T-helper 17 cell (primary cell): ENCODE measurements around the gene RNF167. TPM values are rescaled to one million over a fixed set of nuclear protein-coding genes. Genes with fewer than 3 reads are reported as not detected.

Source experiments
- ATAC-seq: fragments of 150-1000 bp; cut with Tn5 transposase; 2 replicates; pipeline ENCODE4 v1.10.0; 2021; ENCODE audit warnings: mild to moderate bottlenecking, moderate library complexity
- DNase-seq, 3 donors: peaks; one replicate each; pipeline versions ENCODE4 v3.0.0 to v3.0.0-alpha.2; 2020 to 2021
- H3K9me3 ChIP-seq: one replicate; pipeline ENCODE4 v1.7.0; 2013; ENCODE audit warnings: low read length, mild to moderate bottlenecking; ENCODE audit not compliant: control insufficient read depth, poor library complexity, severe bottlenecking
- H3K27ac Mint-ChIP-seq: one replicate; pipeline ENCODE4 v1.8.0; 2022; ENCODE audit warnings: mild to moderate bottlenecking, moderate library complexity, mixed read lengths
- H3K27me3 Mint-ChIP-seq: one replicate; pipeline ENCODE4 v1.8.0; 2022; ENCODE audit warnings: mixed read lengths
- H3K36me3 Mint-ChIP-seq: one replicate; pipeline ENCODE4 v1.8.0; 2022; ENCODE audit warnings: low read depth, mixed read lengths
- H3K4me1 Mint-ChIP-seq: one replicate; pipeline ENCODE4 v1.8.0; 2022; ENCODE audit warnings: mild to moderate bottlenecking, mixed read lengths
- H3K4me3 Mint-ChIP-seq: one replicate; pipeline ENCODE4 v1.8.0; 2022; ENCODE audit warnings: mild to moderate bottlenecking, moderate library complexity, mixed read lengths
- total RNA-seq, 4 donors: library from RNA in 2 of 4; stranded (reverse) in 2 of 4; gene quantifications; one replicate each; pipeline ENCODE4 v1.2.3 and lab custom pipeline; 2022 to 2026

Gene RNF167
- total RNA-seq (10 to 100 TPM; 95.5 to 99.0 TPM), total RNA-seq (lab: John Stamatoyannopoulos, UW) (53.1 to 72.4 reads per million in 2 donors)

DNA sequence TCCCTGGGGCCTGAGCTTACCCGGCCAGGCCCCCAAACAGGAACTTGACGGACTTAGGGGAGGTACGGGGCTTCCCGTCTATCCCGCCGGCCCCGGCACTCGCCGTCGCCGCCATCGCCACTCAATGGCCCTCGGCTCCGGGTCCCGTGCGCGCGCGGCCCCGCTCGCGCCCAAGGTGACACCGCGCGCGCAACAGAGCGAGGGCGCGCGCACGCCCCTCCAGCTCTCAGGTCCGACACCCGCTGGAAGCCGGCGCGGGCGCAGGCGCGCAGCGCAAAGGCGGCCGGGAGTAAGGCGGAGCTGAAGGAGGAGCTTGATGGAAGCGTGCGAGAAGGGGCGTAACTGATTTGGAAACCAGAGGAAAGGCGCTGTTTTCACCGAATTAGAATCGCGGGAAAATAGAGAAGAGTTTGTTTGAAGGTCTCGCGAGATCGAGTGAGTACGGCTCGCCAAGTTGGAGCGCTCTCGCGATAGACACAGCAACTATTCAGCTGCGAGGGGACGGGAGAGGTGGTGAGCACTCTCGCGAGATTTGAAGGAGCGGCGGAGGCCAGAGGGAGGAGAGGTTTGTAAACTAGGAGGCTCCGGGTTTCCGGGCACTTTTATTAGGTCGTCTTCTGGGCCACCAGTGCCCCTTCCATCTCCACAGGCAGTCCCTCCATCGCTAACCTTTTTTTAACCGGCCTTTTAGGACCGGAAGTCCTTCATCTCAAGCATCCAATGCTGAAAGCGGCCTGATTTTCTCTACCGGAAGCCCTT is at the start of gene RNF167, which contains the start of gene SLC25A11:
RNF167 (plus strand) TSS at position 473 of the 759 bp plus-strand sequence. CDS start 642 bp downstream, outside the sequence.
SLC25A11 (minus strand) TSS at position 251 of the 759 bp plus-strand sequence; CDS start at position 115, 136 bp downstream.
- no peaks in the 10 kb centered on the region for H3K9me3 ChIP-seq
- peak; percentile 88 to 95 (median 92) for DNase-seq
- peaks cover 13% of the 10 kb centered on the region for H3K36me3 Mint-ChIP-seq
- peak; percentile 87 for ATAC-seq
- no peaks in the 10 kb centered on the region for H3K27me3 Mint-ChIP-seq
- H3K27ac Mint-ChIP-seq = peak within 1 kb of the TSS; percentile 97
- peaks cover 53% of the 10 kb centered on the region for H3K4me1 Mint-ChIP-seq
- peak within 1 kb of the TSS; percentile 99 for H3K4me3 Mint-ChIP-seq

DNA sequence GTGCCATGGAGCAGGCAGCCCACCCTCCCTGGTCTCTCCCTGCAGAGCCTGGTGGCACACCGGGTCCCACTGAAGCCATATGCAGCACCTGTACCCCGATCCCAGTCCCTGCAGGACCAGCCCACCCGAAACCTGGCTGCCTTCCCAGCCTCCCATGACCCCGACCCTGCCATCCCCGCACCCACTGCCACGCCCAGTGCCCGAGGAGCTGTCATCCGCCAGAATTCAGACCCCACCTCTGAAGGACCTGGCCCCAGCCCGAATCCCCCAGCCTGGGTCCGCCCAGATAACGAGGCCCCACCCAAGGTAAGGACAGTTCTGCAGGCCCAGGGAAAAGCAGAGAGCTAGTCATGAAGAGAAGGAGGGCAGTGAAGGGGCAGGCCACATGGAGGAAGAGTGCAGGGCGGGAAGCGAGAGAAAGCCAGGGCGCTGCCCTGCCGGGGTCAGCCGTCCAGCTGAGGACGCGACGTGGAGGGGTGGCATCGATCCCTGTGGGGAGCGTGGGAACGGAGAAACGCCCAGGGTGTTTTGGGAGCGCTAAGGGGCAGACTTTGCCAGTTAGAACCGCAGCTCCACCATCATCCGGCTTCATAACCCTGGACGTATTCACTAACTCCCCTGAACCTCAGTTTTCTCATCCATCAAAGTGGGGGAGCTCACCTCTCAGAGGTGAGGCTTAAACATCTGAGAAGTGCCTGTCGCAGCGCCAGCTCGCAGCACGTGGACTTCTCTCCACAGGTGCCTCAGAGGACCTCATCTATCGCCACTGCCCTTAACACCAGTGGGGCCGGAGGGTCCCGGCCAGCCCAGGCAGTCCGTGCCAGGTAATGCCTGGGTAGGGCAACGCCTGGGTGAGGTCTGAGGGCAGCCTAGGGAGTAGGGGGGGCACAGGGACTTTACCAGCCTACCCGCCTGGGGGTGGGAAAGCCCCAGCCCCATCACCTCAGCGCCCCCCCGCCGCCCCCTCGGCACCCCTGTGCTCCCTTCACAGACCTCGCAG is 48.4 kb upstream of the RNF167 start:
- Mint-ChIP-seq H3K4me3 (no peak overlapping the region), H3K36me3 (peaks cover 6% of the 10 kb centered on the region), H3K27ac (no peak overlapping the region), H3K4me1 (peaks cover 3% of the 10 kb centered on the region), H3K27me3 (no peaks in the 10 kb centered on the region)
- DNase-seq (no peak), ATAC-seq (no peak)
- no peaks in the 10 kb centered on the region for H3K9me3 ChIP-seq

DNA sequence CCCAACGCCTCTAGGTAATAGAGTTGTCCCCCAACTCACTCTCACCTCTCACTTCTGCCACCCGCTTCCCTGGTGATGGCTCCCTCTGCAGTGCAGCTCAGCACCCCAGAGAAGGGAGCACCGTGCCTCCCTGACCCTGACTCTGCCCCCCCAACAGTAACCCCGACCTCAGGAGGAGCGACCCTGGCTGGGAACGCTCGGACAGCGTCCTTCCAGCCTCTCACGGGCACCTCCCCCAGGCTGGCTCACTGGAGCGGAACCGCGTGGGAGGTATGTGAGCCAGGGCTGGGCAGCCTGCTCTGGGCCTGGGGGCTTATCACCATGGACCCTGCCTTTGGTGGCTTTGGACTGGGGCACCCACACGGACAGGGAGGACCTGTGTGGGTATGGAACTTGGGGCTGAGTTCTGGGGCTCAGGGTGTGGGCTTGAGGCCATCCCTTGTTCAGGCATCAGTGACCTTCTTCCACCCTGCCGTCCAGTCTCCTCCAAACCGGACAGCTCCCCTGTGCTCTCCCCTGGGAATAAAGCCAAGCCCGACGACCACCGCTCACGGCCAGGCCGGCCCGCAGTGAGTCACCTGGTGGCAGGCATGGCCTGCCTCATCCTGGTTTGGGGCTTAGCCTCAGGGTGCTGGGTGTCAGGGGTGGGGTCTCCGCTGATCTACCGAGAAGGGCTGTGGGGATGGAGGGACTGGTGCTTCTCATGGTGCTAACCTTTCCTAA is 47.4 kb upstream of the RNF167 start:
- H3K4me3 Mint-ChIP-seq = no peak overlapping the region
- no peak overlapping the region for H3K27ac Mint-ChIP-seq
- no peak for ATAC-seq
- no peaks in the 10 kb centered on the region for H3K27me3 Mint-ChIP-seq
- H3K9me3 ChIP-seq = no peaks in the 10 kb centered on the region
- H3K36me3 Mint-ChIP-seq = peaks cover 2% of the 10 kb centered on the region
- H3K4me1 Mint-ChIP-seq = peaks cover 3% of the 10 kb centered on the region
- no peak for DNase-seq

DNA sequence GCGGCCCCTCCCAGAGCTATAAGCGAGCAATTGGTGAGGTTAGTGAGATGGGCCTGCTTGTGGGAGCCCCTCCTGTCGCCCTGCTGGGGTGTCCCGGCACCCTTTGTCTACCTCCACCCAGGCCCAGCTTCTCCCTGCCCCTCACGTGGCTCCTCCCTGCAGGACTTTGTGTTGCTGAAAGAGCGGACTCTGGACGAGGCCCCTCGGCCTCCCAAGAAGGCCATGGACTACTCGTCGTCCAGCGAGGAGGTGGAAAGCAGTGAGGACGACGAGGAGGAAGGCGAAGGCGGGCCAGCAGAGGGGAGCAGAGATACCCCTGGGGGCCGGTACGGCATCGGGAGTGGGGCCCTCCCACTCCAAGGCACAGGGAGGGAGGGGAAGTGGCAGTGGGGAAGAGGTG is 46.8 kb upstream of the RNF167 start:
- no peak overlapping the region for H3K4me3 Mint-ChIP-seq
- no peak for ATAC-seq
- H3K27me3 Mint-ChIP-seq = no peaks in the 10 kb centered on the region
- DNase-seq = no peak
- H3K36me3 Mint-ChIP-seq = peaks cover 2% of the 10 kb centered on the region
- peaks cover 5% of the 10 kb centered on the region for H3K4me1 Mint-ChIP-seq
- no peak overlapping the region for H3K27ac Mint-ChIP-seq
- no peaks in the 10 kb centered on the region for H3K9me3 ChIP-seq

DNA sequence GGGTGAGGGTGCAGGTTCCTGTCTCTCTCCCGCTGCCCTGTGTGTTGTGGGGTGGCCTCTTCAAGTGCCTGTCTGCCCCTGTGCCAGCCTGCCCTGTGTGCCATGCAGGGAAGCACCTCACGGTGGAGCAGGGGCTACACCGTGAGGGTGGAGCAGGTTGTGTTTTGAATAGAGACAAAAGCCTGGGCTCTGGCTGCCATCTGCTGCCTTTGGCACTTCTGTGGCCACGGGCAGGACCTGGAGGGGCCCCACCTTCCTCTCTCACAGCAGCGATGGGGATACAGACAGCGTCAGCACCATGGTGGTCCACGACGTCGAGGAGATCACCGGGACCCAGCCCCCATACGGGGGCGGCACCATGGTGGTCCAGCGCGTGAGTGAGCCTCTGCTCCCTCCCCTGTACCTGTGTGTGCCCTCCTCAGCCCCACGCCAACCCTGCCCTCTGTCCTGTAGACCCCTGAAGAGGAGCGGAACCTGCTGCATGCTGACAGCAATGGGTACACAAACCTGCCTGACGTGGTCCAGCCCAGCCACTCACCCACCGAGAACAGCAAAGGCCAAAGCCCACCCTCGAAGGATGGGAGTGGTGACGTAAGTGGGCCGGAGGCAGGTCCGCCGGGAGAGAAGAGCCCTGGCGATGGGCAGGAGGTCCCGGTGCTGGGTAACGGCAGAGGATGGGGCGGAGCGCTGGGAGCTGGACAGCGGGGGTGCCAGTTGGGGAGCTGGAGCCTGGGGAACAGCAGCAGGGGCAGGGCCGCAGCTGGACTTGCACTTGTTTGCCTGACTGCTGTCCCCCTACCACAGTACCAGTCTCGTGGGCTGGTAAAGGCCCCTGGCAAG is 46.1 kb upstream of the RNF167 start:
- no peak for ATAC-seq
- DNase-seq = no peak

DNA sequence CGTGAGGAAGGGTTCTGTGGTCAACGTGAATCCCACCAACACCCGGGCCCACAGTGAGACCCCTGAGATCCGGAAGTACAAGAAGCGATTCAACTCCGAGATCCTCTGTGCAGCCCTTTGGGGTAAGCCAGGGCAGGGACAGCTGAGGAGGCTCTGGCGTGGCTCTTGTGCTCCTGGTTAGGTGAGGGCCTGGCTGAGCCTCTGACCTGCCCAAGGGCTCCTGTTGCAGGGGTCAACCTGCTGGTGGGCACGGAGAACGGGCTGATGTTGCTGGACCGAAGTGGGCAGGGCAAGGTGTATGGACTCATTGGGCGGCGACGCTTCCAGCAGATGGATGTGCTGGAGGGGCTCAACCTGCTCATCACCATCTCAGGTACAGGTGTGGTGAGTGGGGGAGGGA is 44.9 kb upstream of the RNF167 start:
- Mint-ChIP-seq H3K27me3 (no peaks in the 10 kb centered on the region), H3K36me3 (no peaks in the 10 kb centered on the region), H3K4me3 (no peak overlapping the region), H3K4me1 (peaks cover 10% of the 10 kb centered on the region), H3K27ac (no peak overlapping the region)
- DNase-seq = no peak
- no peak for ATAC-seq
- no peaks in the 10 kb centered on the region for H3K9me3 ChIP-seq

More for the DNA sequence above, 46.1 kb upstream of the RNF167 start:
- H3K4me1 Mint-ChIP-seq = peaks cover 8% of the 10 kb centered on the region
- H3K4me3 Mint-ChIP-seq = no peak overlapping the region
- H3K27me3 Mint-ChIP-seq = no peaks in the 10 kb centered on the region
- H3K9me3 ChIP-seq = no peaks in the 10 kb centered on the region
- peaks cover 2% of the 10 kb centered on the region for H3K36me3 Mint-ChIP-seq
- H3K27ac Mint-ChIP-seq = no peak overlapping the region

DNA sequence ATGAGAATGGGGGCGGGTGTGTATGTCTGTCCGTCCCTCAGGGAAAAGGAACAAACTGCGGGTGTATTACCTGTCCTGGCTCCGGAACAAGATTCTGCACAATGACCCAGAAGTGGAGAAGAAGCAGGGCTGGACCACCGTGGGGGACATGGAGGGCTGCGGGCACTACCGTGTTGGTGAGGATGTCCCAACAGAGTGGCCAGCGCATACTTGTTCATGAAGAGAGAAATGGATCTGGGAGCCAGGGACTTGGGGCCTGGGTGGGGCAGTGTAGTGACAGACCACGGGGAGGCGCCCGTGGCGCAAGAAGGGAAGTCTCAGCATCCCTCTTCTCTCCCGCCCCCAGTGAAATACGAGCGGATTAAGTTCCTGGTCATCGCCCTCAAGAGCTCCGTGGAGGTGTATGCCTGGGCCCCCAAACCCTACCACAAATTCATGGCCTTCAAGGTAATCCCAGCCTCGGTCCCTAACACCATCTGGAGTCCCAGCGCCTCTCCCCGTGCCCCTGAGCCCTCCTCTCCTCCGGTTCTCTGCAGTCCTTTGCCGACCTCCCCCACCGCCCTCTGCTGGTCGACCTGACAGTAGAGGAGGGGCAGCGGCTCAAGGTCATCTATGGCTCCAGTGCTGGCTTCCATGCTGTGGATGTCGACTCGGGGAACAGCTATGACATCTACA is 44.3 kb upstream of the RNF167 start:
- Mint-ChIP-seq H3K4me1 (peaks cover 12% of the 10 kb centered on the region), H3K27ac (no peak overlapping the region), H3K4me3 (no peak overlapping the region), H3K27me3 (no peaks in the 10 kb centered on the region), H3K36me3 (no peaks in the 10 kb centered on the region)
- ATAC-seq (no peak), DNase-seq (no peak)
- H3K9me3 ChIP-seq = no peaks in the 10 kb centered on the region

DNA sequence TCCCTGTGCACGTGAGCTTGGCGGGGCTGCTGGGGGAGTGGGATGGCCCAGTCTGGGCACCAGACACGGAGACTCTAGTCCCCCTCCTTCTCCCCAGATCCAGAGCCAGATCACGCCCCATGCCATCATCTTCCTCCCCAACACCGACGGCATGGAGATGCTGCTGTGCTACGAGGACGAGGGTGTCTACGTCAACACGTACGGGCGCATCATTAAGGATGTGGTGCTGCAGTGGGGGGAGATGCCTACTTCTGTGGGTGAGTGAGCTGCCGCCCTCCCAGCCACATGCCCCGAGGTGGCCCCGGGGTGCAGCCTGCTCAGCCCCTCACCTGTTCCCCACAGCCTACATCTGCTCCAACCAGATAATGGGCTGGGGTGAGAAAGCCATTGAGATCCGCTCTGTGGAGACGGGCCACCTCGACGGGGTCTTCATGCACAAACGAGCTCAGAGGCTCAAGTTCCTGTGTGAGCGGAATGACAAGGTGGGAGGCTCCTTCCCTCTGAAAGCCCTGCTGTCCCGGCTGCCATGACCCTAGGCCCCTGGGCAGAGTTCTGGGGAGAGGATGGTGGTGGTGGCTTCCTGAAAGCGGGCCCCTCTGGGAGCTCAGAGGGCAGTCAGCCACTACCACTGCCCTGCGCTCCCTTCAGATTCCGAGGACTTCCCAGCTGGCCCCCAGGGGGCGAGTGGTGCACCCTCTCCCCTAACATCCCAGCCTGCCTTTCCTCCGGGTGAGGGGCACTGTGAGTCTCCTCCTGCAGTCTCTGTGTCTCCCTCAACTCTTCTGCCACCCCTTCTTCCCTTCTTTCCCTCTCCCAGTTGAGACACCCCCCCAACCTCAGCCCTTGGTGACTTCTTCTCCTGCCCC is 43.5 kb upstream of the RNF167 start:
- Mint-ChIP-seq H3K36me3 (no peaks in the 10 kb centered on the region), H3K4me1 (peaks cover 16% of the 10 kb centered on the region), H3K27me3 (no peaks in the 10 kb centered on the region), H3K4me3 (no peak overlapping the region), H3K27ac (no peak overlapping the region)
- DNase-seq (no peak), ATAC-seq (no peak)
- no peaks in the 10 kb centered on the region for H3K9me3 ChIP-seq

DNA sequence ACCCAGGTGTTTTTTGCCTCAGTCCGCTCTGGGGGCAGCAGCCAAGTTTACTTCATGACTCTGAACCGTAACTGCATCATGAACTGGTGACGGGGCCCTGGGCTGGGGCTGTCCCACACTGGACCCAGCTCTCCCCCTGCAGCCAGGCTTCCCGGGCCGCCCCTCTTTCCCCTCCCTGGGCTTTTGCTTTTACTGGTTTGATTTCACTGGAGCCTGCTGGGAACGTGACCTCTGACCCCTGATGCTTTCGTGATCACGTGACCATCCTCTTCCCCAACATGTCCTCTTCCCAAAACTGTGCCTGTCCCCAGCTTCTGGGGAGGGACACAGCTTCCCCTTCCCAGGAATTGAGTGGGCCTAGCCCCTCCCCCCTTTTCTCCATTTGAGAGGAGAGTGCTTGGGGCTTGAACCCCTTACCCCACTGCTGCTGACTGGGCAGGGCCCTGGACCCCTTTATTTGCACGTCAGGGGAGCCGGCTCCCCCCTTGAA is 42.8 kb upstream of the RNF167 start:
- H3K9me3 ChIP-seq = no peaks in the 10 kb centered on the region
- no peaks in the 10 kb centered on the region for H3K36me3 Mint-ChIP-seq
- peaks cover 16% of the 10 kb centered on the region for H3K4me1 Mint-ChIP-seq
- ATAC-seq (no peak), DNase-seq (no peak)
- no peak overlapping the region for H3K27ac Mint-ChIP-seq
- no peak overlapping the region for H3K4me3 Mint-ChIP-seq
- no peaks in the 10 kb centered on the region for H3K27me3 Mint-ChIP-seq

DNA sequence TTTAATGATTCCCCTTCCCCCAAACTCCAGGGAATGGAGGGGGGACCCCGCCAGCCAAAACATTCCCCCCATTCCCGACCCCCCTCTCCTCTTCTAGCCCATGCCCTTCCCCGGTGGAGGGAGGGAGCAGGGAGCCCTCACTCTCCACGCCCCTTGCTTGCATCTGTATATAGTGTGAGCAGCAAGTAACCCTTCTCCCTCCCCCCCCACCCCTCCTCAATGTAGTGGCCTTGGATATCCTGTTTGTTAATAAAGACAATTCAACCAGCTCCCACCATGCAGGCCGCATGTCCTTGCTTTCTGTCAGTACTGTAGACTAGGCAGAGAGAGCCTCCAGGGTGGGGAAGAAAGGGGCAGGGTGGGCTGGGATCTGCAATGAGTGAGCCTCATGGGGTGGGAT is 42.3 kb upstream of the RNF167 start:
- Mint-ChIP-seq H3K27me3 (no peaks in the 10 kb centered on the region), H3K4me1 (peaks cover 21% of the 10 kb centered on the region), H3K4me3 (peak overlapping the region; percentile 79), H3K36me3 (no peaks in the 10 kb centered on the region), H3K27ac (peak overlapping the region; percentile 39)
- no peak for DNase-seq
- ATAC-seq = no peak
- no peaks in the 10 kb centered on the region for H3K9me3 ChIP-seq

DNA sequence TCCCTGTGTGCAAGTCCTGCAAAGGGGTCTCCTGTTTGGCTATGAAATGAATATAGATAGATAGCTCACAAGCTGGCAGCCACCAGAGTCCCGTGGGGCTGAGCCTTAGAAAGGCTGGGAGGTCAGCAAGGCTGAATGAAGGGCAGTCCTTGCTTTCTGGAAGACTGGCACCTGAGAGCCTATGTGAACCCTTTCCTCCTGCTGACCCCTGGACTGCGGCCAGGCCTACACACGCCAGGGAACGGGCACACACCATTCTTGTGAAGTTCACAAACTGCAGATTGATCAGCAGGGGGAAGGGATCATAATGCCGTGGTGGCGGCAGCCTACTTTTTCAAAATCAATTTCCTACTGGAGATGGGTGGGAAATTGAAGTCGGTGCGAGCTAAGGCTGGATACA is 41.7 kb upstream of the RNF167 start:
- H3K9me3 ChIP-seq = no peaks in the 10 kb centered on the region
- Mint-ChIP-seq H3K4me3 (peak overlapping the region; percentile 79), H3K27me3 (no peaks in the 10 kb centered on the region), H3K36me3 (no peaks in the 10 kb centered on the region), H3K27ac (peak overlapping the region; percentile 39), H3K4me1 (peaks cover 27% of the 10 kb centered on the region)
- no peak for DNase-seq
- ATAC-seq = no peak
